HepG2 (cell line): ENCODE data around the gene CMIP. TPM values are rescaled to one million over a fixed set of nuclear protein-coding genes. Genes with fewer than 3 reads are reported as not detected.

Experiments used
- ARHGAP35 ChIP-seq: sonication (generic); formaldehyde crosslinking; IDR thresholded peaks from 2 replicates; pipeline ENCODE4 v1.9.0; 2022; ENCODE audit warnings: mild to moderate bottlenecking, inconsistent platforms, moderate library complexity, missing genetic modification reagents, borderline replicate concordance
- BRCA1 ChIP-seq: sonication (generic); formaldehyde crosslinking; IDR thresholded peaks from 2 replicates; pipeline ENCODE4 v1.4.0; 2020; ENCODE audit warnings: missing genetic modification reagents
- CEBPG ChIP-seq: IDR thresholded peaks from 2 replicates; pipeline ENCODE4 v1.6.1; 2016
- HMG20A ChIP-seq: IDR thresholded peaks from 2 replicates; pipeline ENCODE4 v1.6.1; 2016; ENCODE audit warnings: borderline replicate concordance
- HNF4A ChIP-seq: sonication (generic); formaldehyde crosslinking; IDR thresholded peaks from 2 replicates; pipeline ENCODE4 v1.4.0; 2020; ENCODE audit warnings: missing genetic modification reagents
- IRF2 ChIP-seq: IDR thresholded peaks from 2 replicates; pipeline ENCODE4 v1.6.1; 2018; ENCODE audit warnings: missing genetic modification reagents, missing compliant biosample characterization
- KLF16 ChIP-seq, 2 experiments: sonication (generic) in 1 of 2; formaldehyde crosslinking in 1 of 2; IDR thresholded peaks; 2 replicates each; pipeline versions ENCODE4 v1.6.1 to v1.8.0; 2016 to 2023; ENCODE audit warnings: missing genetic modification reagents in 2 of 2, missing compliant biosample characterization in 1 of 2
- MIXL1 ChIP-seq: IDR thresholded peaks from 2 replicates; pipeline ENCODE4 v1.6.1; 2016
- MXD3 ChIP-seq: IDR thresholded peaks from 2 replicates; pipeline ENCODE4 v1.6.1; 2016; ENCODE audit warnings: mild to moderate bottlenecking, missing biosample characterization, missing genetic modification reagents
- RXRB ChIP-seq: IDR thresholded peaks from 2 replicates; pipeline ENCODE4 v1.6.1; 2016; ENCODE audit warnings: borderline replicate concordance, missing genetic modification reagents, missing compliant biosample characterization
- SOX5 ChIP-seq: IDR thresholded peaks from 2 replicates; pipeline ENCODE4 v1.6.1; 2016; ENCODE audit warnings: borderline replicate concordance
- STAG1 ChIP-seq: sonication (generic); formaldehyde crosslinking; IDR thresholded peaks from 2 replicates; pipeline ENCODE4 v1.4.0; 2020; ENCODE audit warnings: missing genetic modification reagents
- ZNF34 ChIP-seq: sonication (generic); formaldehyde crosslinking; IDR thresholded peaks from 2 replicates; pipeline ENCODE4 v1.4.0; 2020; ENCODE audit warnings: mild to moderate bottlenecking, missing genetic modification reagents, borderline replicate concordance
- ZNF572 ChIP-seq: sonication (generic); formaldehyde crosslinking; IDR thresholded peaks from 2 replicates; pipeline ENCODE4 v1.5.1; 2020; ENCODE audit warnings: mild to moderate bottlenecking, missing genetic modification reagents
- ZNF704 ChIP-seq: sonication (generic); formaldehyde crosslinking; IDR thresholded peaks from 2 replicates; pipeline ENCODE4 v1.8.1; 2023; ENCODE audit warnings: mild to moderate bottlenecking, inconsistent platforms, moderate library complexity, missing genetic modification reagents, borderline replicate concordance
- ZSCAN25 ChIP-seq: sonication (generic); formaldehyde crosslinking; IDR thresholded peaks from 2 replicates; pipeline ENCODE4 v1.8.0; 2022; ENCODE audit warnings: mild to moderate bottlenecking, missing genetic modification reagents
- polyA plus RNA-seq, 8 experiments: library from polyadenylated mRNA; depleted of rRNA in 3 of 8; stranded (reverse) in 7 of 8; unstranded in 1 of 8; fragments of >200 nt; fragmentation: Illumina TruSeq in 4 of 8; extraction: Trizol in 4 of 8; gene quantifications; 2 replicates each; pipeline versions ENCODE4 v1.2.1 to v1.2.3, GENCODE V29; 2011 to 2016; ENCODE audit warnings: low read depth in 4 of 8, missing spikeins in 1 of 8, mixed read lengths in 1 of 8; ENCODE audit not compliant: insufficient read depth in 1 of 8
- total RNA-seq, 5 experiments: library from RNA; depleted of rRNA; stranded (reverse); fragments of >200 nt; fragmentation: Illumina TruSeq; extraction: Trizol; gene quantifications; 2 replicates each; pipeline ENCODE4 v1.2.3, GENCODE V29; 2016; ENCODE audit warnings: low read depth in 1 of 5
- TF ChIP-seq, protein P1 (sequence below): sonication (generic); IDR thresholded peaks from 2 replicates; pipeline ENCODE4 v1.6.1; 2016; ENCODE audit warnings: low read depth, borderline replicate concordance
- TF ChIP-seq, protein P2 (sequence below), 2 experiments: sonication (generic) in 1 of 2; formaldehyde crosslinking in 1 of 2; IDR thresholded peaks; 2 replicates each; pipeline versions ENCODE4 v1.4.0 to v1.6.1; 2018 to 2020; ENCODE audit warnings: missing genetic modification reagents in 2 of 2, borderline replicate concordance in 1 of 2, low read depth in 1 of 2, mild to moderate bottlenecking in 1 of 2, missing biosample characterization in 1 of 2
- TF ChIP-seq, protein P3 (sequence below): sonication (generic); formaldehyde crosslinking; IDR thresholded peaks from 2 replicates; pipeline ENCODE4 v1.4.0; 2020; ENCODE audit warnings: missing genetic modification reagents
- TF ChIP-seq, protein P4 (sequence below): sonication (generic); formaldehyde crosslinking; IDR thresholded peaks from 2 replicates; pipeline ENCODE4 v1.4.0; 2020; ENCODE audit warnings: mild to moderate bottlenecking, missing genetic modification reagents
- TF ChIP-seq, protein P5 (sequence below): sonication (generic); formaldehyde crosslinking; IDR thresholded peaks from 2 replicates; pipeline ENCODE4 v1.4.0; 2020; ENCODE audit warnings: missing genetic modification reagents

Gene CMIP
- total and polyA plus RNA-seq, 2 of the 13 experiments (the other 11 are each of a cell fraction or from before 2014, with no cell fraction given) = 10.9 to 18.1 TPM

- TF ChIP-seq ZNF572 (CRISPR knock-in tag) = 0 out of 2 replicates have a peak, but pooled peaks have one; percentile 24
- TF ChIP-seq, protein P1, sequence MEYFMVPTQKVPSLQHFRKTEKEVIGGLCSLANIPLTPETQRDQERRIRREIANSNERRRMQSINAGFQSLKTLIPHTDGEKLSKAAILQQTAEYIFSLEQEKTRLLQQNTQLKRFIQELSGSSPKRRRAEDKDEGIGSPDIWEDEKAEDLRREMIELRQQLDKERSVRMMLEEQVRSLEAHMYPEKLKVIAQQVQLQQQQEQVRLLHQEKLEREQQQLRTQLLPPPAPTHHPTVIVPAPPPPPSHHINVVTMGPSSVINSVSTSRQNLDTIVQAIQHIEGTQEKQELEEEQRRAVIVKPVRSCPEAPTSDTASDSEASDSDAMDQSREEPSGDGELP = peak; percentile 43; the same call in 1 of the 2 replicates
- TF ChIP-seq, protein P2, sequence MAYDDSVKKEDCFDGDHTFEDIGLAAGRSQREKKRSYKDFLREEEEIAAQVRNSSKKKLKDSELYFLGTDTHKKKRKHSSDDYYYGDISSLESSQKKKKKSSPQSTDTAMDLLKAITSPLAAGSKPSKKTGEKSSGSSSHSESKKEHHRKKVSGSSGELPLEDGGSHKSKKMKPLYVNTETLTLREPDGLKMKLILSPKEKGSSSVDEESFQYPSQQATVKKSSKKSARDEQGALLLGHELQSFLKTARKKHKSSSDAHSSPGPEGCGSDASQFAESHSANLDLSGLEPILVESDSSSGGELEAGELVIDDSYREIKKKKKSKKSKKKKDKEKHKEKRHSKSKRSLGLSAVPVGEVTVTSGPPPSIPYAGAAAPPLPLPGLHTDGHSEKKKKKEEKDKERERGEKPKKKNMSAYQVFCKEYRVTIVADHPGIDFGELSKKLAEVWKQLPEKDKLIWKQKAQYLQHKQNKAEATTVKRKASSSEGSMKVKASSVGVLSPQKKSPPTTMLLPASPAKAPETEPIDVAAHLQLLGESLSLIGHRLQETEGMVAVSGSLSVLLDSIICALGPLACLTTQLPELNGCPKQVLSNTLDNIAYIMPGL (CRISPR knock-in tag; IDR thresholded peaks at IDR 0.05; ENCODE audit: borderline replicate concordance in 1 of 2, low read depth in 1 of 2) = peak; percentile 62 to 83
- TF ChIP-seq MXD3 (CRISPR knock-in tag) = 0 out of 2 replicates have a peak, but pooled peaks have one; percentile 31
- TF ChIP-seq, protein P3, sequence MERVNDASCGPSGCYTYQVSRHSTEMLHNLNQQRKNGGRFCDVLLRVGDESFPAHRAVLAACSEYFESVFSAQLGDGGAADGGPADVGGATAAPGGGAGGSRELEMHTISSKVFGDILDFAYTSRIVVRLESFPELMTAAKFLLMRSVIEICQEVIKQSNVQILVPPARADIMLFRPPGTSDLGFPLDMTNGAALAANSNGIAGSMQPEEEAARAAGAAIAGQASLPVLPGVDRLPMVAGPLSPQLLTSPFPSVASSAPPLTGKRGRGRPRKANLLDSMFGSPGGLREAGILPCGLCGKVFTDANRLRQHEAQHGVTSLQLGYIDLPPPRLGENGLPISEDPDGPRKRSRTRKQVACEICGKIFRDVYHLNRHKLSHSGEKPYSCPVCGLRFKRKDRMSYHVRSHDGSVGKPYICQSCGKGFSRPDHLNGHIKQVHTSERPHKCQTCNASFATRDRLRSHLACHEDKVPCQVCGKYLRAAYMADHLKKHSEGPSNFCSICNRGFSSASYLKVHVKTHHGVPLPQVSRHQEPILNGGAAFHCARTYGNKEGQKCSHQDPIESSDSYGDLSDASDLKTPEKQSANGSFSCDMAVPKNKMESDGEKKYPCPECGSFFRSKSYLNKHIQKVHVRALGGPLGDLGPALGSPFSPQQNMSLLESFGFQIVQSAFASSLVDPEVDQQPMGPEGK = peak; percentile 97
- TF ChIP-seq, protein P4, sequence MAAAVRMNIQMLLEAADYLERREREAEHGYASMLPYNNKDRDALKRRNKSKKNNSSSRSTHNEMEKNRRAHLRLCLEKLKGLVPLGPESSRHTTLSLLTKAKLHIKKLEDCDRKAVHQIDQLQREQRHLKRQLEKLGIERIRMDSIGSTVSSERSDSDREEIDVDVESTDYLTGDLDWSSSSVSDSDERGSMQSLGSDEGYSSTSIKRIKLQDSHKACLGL = no peak
- TF ChIP-seq ZSCAN25 (CRISPR knock-in tag) = no peak
- TF ChIP-seq STAG1 (CRISPR knock-in tag) = peak; percentile 98
- no peak for TF ChIP-seq ZNF34 (CRISPR knock-in tag)
- TF ChIP-seq CEBPG (CRISPR knock-in tag) = peak; percentile 47
- TF ChIP-seq ARHGAP35 = no peak
- TF ChIP-seq BRCA1 (CRISPR knock-in tag) = no peak
- no peak for TF ChIP-seq ZNF704 (CRISPR knock-in tag)
- TF ChIP-seq KLF16 (CRISPR knock-in tag; IDR thresholded peaks at IDR 0.05) = peak in 1 of 2 experiments; percentile 52; a peak in 2 of 4 replicates
- 0 out of 2 replicates have a peak, but pooled peaks have one; percentile 41 for TF ChIP-seq IRF2 (CRISPR knock-in tag)
- TF ChIP-seq, protein P5, sequence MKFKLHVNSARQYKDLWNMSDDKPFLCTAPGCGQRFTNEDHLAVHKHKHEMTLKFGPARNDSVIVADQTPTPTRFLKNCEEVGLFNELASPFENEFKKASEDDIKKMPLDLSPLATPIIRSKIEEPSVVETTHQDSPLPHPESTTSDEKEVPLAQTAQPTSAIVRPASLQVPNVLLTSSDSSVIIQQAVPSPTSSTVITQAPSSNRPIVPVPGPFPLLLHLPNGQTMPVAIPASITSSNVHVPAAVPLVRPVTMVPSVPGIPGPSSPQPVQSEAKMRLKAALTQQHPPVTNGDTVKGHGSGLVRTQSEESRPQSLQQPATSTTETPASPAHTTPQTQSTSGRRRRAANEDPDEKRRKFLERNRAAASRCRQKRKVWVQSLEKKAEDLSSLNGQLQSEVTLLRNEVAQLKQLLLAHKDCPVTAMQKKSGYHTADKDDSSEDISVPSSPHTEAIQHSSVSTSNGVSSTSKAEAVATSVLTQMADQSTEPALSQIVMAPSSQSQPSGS (CRISPR knock-in tag) = peak; percentile 57; the same call in 1 of the 2 replicates
- TF ChIP-seq RXRB (CRISPR knock-in tag) = peak; percentile 39; the same call in 1 of the 2 replicates
- peak; percentile 70 for TF ChIP-seq SOX5 (CRISPR knock-in tag)
- peak; percentile 30; the same call in 1 of the 2 replicates for TF ChIP-seq HMG20A
- 0 out of 2 replicates have a peak, but pooled peaks have one; percentile 16 for TF ChIP-seq HNF4A (CRISPR knock-in tag)
- 0 out of 2 replicates have a peak, but pooled peaks have one; percentile 30 for TF ChIP-seq MIXL1 (CRISPR knock-in tag)
Measured at GRCh38 chr16:81737885-81738536, 293.4 kb downstream of the CMIP start (continued).
